IMR-90 (cell line): Measurements from ENCODE around the gene NBEA. TPM values are rescaled to one million over a fixed set of nuclear protein-coding genes. Genes with fewer than 3 reads are reported as not detected.

Experiments
- ATAC-seq: fragments of 200-7000 bp; cut with Tn5 transposase; 2 replicates; pipeline ENCODE4 v1.9.1; 2020; ENCODE audit warnings: low read depth, mild to moderate bottlenecking, moderate library complexity
- BruUV-seq: library from RNA; stranded (reverse); fragments of 400-500 nt; replicated peaks from 2 replicates; lab custom pipeline; 2021; lab: Mats Ljungman, UMichigan
- CTCF ChIA-PET: fragments of 300-600 bp; formaldehyde crosslinking; extraction: SDS; loops from one replicate; lab custom pipeline; 2021; ENCODE audit warnings: antibody characterized with exemption; lab: Yijun Ruan, JAX
- POLR2A ChIA-PET: fragments of 300-600 bp; sonication (Branson Sonifier 250); formaldehyde crosslinking; loops from one replicate; lab custom pipeline; 2022; ENCODE audit warnings: antibody characterized with exemption; ENCODE audit not compliant: unreplicated experiment; lab: Charles Lee
- DNase-seq: peaks from one replicate; pipeline ENCODE4 v3.0.0; 2013
- H2AFZ ChIP-seq: replicated peaks from 2 replicates; pipeline ENCODE3; 2013; ENCODE audit warnings: low read length, mild to moderate bottlenecking; ENCODE audit not compliant: poor library complexity
- H2AK5ac ChIP-seq: 2 replicates; pipeline ENCODE4 v1.6.1; 2013; ENCODE audit warnings: low read depth, low read length, inconsistent platforms
- H2AK9ac ChIP-seq: replicated peaks from 2 replicates; pipeline ENCODE3; 2013; ENCODE audit warnings: mild to moderate bottlenecking, low read depth, low read length, moderate library complexity; ENCODE audit not compliant: poor library complexity
- H2BK120ac ChIP-seq: 2 replicates; pipeline ENCODE4 v1.6.1; 2013; ENCODE audit warnings: low read depth, low read length, inconsistent platforms
- H2BK15ac ChIP-seq: 3 replicates; pipeline ENCODE4 v1.6.1; 2013; ENCODE audit warnings: low read depth, low read length, inconsistent platforms
- H2BK20ac ChIP-seq: 2 replicates; pipeline ENCODE4 v1.6.1; 2013; ENCODE audit warnings: low read depth, mild to moderate bottlenecking, inconsistent platforms, low read length, moderate library complexity
- H2BK5ac ChIP-seq: 2 replicates; pipeline ENCODE4 v1.6.1; 2013; ENCODE audit warnings: mild to moderate bottlenecking, low read depth, low read length, inconsistent platforms; ENCODE audit not compliant: poor library complexity, severe bottlenecking
- H3K14ac ChIP-seq: replicated peaks from 2 replicates; pipeline ENCODE4 v1.6.1; 2013; ENCODE audit warnings: low read depth, low read length, inconsistent platforms
- H3K18ac ChIP-seq: 2 replicates; pipeline ENCODE4 v1.6.1; 2013; ENCODE audit warnings: low read depth, low read length, control low read depth
- H3K23ac ChIP-seq: 2 replicates; pipeline ENCODE4 v1.6.1; 2013; ENCODE audit warnings: low read depth, low read length, inconsistent platforms
- H3K27ac ChIP-seq: 2 replicates; pipeline ENCODE4 v1.5.1; 2013; ENCODE audit warnings: mild to moderate bottlenecking, control low read depth, low read length; ENCODE audit not compliant: insufficient read depth
- H3K27me3 ChIP-seq: 2 replicates; pipeline ENCODE4 v1.6.1; 2013; ENCODE audit warnings: low read length; ENCODE audit not compliant: control insufficient read depth, insufficient read depth
- H3K36me3 ChIP-seq: 2 replicates; pipeline ENCODE4 v1.6.1; 2013; ENCODE audit warnings: low read length, mixed read lengths; ENCODE audit not compliant: control insufficient read depth, insufficient read depth
- H3K4ac ChIP-seq: 2 replicates; pipeline ENCODE4 v1.6.1; 2013; ENCODE audit warnings: low read depth, low read length, inconsistent platforms
- H3K4me1 ChIP-seq: 2 replicates; pipeline ENCODE4 v1.6.1; 2013; ENCODE audit warnings: low read length, mixed read lengths; ENCODE audit not compliant: control insufficient read depth, insufficient read depth
- H3K4me2 ChIP-seq: 2 replicates; pipeline ENCODE4 v1.6.1; 2013; ENCODE audit warnings: low read depth, mild to moderate bottlenecking, control low read depth, low read length, moderate library complexity
- H3K4me3 ChIP-seq: 2 replicates; pipeline ENCODE4 v1.5.1; 2013; ENCODE audit warnings: low read depth, mild to moderate bottlenecking, control low read depth, low read length, moderate library complexity; ENCODE audit not compliant: insufficient read depth
- H3K56ac ChIP-seq: 2 replicates; pipeline ENCODE4 v1.6.1; 2013; ENCODE audit warnings: low read length, inconsistent platforms; ENCODE audit not compliant: insufficient read depth; ENCODE audit errors: extremely low read depth
- H3K79me1 ChIP-seq, 2 experiments: 2 replicates each; pipeline ENCODE4 v1.6.1; 2013; ENCODE audit warnings: low read length in 2 of 2, inconsistent platforms in 1 of 2, low read depth in 1 of 2
- H3K9ac ChIP-seq: 2 replicates; pipeline ENCODE4 v1.6.1; 2013; ENCODE audit warnings: low read depth, low read length, control low read depth
- H3K9me1 ChIP-seq: 2 replicates; pipeline ENCODE4 v1.6.1; 2013; ENCODE audit warnings: low read length, inconsistent platforms; ENCODE audit not compliant: insufficient read depth
- H3K9me3 ChIP-seq: 2 replicates; pipeline ENCODE4 v1.6.1; 2013; ENCODE audit warnings: low read length; ENCODE audit not compliant: control insufficient read depth, insufficient read depth
- H4K20me1 ChIP-seq: 2 replicates; pipeline ENCODE4 v1.6.1; 2013; ENCODE audit warnings: low read length, inconsistent platforms; ENCODE audit not compliant: insufficient read depth
- H4K5ac ChIP-seq: 2 replicates; pipeline ENCODE4 v1.6.1; 2013; ENCODE audit warnings: mild to moderate bottlenecking, low read depth, low read length, control low read depth
- H4K8ac ChIP-seq, 2 experiments: 2 replicates each; pipeline ENCODE4 v1.6.1; 2013; ENCODE audit warnings: low read depth in 2 of 2, low read length in 2 of 2, control low read depth in 1 of 2, inconsistent platforms in 1 of 2
- H4K91ac ChIP-seq: 2 replicates; pipeline ENCODE4 v1.6.1; 2013; ENCODE audit warnings: low read depth, low read length, inconsistent platforms; ENCODE audit not compliant: insufficient read depth
- CTCF ChIP-seq: conservative IDR thresholded peaks from 2 replicates; pipeline ENCODE4 v1.5.1; 2012; ENCODE audit warnings: mild to moderate bottlenecking, low read depth, low read length, improper control_type of control experiment
- ELK1 ChIP-seq: fragments of 150-350 bp; IDR thresholded peaks from 2 replicates; pipeline ENCODE4 v1.6.1; 2016; ENCODE audit warnings: low read depth, mild to moderate bottlenecking, low read length, moderate library complexity, borderline replicate concordance
- MAFK ChIP-seq: IDR thresholded peaks from 2 replicates; pipeline ENCODE4 v1.6.1; 2012; ENCODE audit warnings: low read depth, low read length, improper control_type of control experiment
- MXI1 ChIP-seq: IDR thresholded peaks from 2 replicates; pipeline ENCODE4 v1.6.1; 2012; ENCODE audit warnings: low read depth, mild to moderate bottlenecking, low read length, moderate library complexity, borderline replicate concordance
- NFE2L2 ChIP-seq: fragments of 150-350 bp; IDR thresholded peaks from 2 replicates; pipeline ENCODE4 v1.6.1; 2016; ENCODE audit warnings: low read depth, mild to moderate bottlenecking, low read length
- RFX5 ChIP-seq: IDR thresholded peaks from 2 replicates; pipeline ENCODE4 v1.8.0; 2012; ENCODE audit warnings: low read depth, mild to moderate bottlenecking, low read length, moderate library complexity
- USF2 ChIP-seq: fragments of 150-350 bp; IDR thresholded peaks from 2 replicates; pipeline ENCODE4 v1.6.1; 2017; ENCODE audit warnings: mild to moderate bottlenecking, antibody characterized with exemption, low read length, low read depth
- dilution Hi-C: fragments of 300-500 bp; cut with HindIII; formaldehyde crosslinking; loops from one replicate; pipeline ENCODE4 v1.14.3; 2018; ENCODE audit warnings: low sequenced_read_pairs; ENCODE audit not compliant: unreplicated experiment
- in situ Hi-C: fragments of 300-500 bp; cut with MboI; formaldehyde crosslinking; loops from 3 replicates; pipeline ENCODE4 v1.14.3; 2019; ENCODE audit warnings: low sequenced_read_pairs, inconsistent platforms, mixed read lengths
- intact Hi-C: fragments of 100-400 bp; cut with micrococcal nuclease; formaldehyde crosslinking; loops from 2 replicates; pipeline ENCODE4 v1.10.0; 2022
- polyA plus RNA-seq, 3 experiments: library from polyadenylated mRNA; depleted of rRNA; stranded (reverse); fragments of >200 nt; gene quantifications; 2 replicates each; pipeline ENCODE4 v1.2.3, GENCODE V29; 2012; ENCODE audit warnings: low replicate concordance in 1 of 3
- total RNA-seq: library from RNA; depleted of rRNA; stranded (reverse); fragments of >200 nt; gene quantifications from 2 replicates; pipeline ENCODE4 v1.2.3, GENCODE V29; 2012

The NBEA gene
- total and polyA plus RNA-seq, 2 of the 4 experiments (the other 2 are of a cell fraction) = 0.82 to 2.2 TPM

- ChIA-PET POLR2A (no interaction called here), CTCF (no interaction called here)
- dilution Hi-C loops = no loop called here
Measured at GRCh38 chr13:35595181-35595580, 653.1 kb downstream of the NBEA start.

More at GRCh38 chr13:35595181-35595580, 653.1 kb downstream of the NBEA start:
- no peak overlapping the region for H2AFZ ChIP-seq
- intact Hi-C loops = no loop called here
- no peak overlapping the region for H4K91ac ChIP-seq
- H2AK9ac ChIP-seq = no peak overlapping the region
- H3K4me2 ChIP-seq = no peak overlapping the region
- no peak overlapping the region for H2AK5ac ChIP-seq
- no peaks in the 10 kb centered on the region for H3K9me3 ChIP-seq
- no peak overlapping the region for H3K4ac ChIP-seq
- no peak overlapping the region for H3K14ac ChIP-seq
- H3K4me1 ChIP-seq = peaks cover 5% of the 10 kb centered on the region; the same call in 1 of the 2 replicates
- H3K9ac ChIP-seq = no peak overlapping the region
- no peak for DNase-seq
- H2BK20ac ChIP-seq = no peak overlapping the region
- H3K18ac ChIP-seq = no peak overlapping the region
- H3K27me3 ChIP-seq = no peaks in the 10 kb centered on the region
- no peak overlapping the region for H4K5ac ChIP-seq
- TF ChIP-seq MXI1 (no peak), NFE2L2 (no peak), RFX5 (no peak), CTCF (no peak), ELK1 (no peak), USF2 (no peak), MAFK (no peak)
- no peaks in the 10 kb centered on the region for H3K9me1 ChIP-seq
- H3K4me3 ChIP-seq = no peak overlapping the region
- no peaks in the 10 kb centered on the region for H4K20me1 ChIP-seq
- no peak overlapping the region for H2BK120ac ChIP-seq
- no peak overlapping the region for H3K56ac ChIP-seq
- no peak overlapping the region for H3K27ac ChIP-seq
- H4K8ac ChIP-seq = no peak overlapping the region
- H3K36me3 ChIP-seq = no peaks in the 10 kb centered on the region
- in situ Hi-C loops = no loop called here
- no peak overlapping the region for H2BK5ac ChIP-seq
- no peak overlapping the region for H3K23ac ChIP-seq
- ATAC-seq = no peak
- BruUV-seq = no TSS peak
- no peak overlapping the region for H2BK15ac ChIP-seq
- no peaks in the 10 kb centered on the region for H3K79me1 ChIP-seq
